DOHH2 (cell line): ENCODE measurements around the gene FRRS1L.
A peak's percentile ranks its signal among the peaks of the same experiment; 100 is the strongest.

Experiments
- H3F3A ChIP-seq: fragments of 200-600 bp; sonication (generic), shearing (Covaris generic); 2 replicates; pipeline ENCODE4 v1.6.0; 2016; ENCODE audit warnings: antibody characterized with exemption, mild to moderate bottlenecking; ENCODE audit not compliant: control insufficient read depth, insufficient read depth
- H3K27ac ChIP-seq: fragments of 200-600 bp; sonication (generic); 2 replicates; pipeline ENCODE4 v1.5.1; 2014; ENCODE audit warnings: low read depth, mild to moderate bottlenecking, low read length, moderate library complexity
- H3K27me3 ChIP-seq: fragments of 200-600 bp; sonication (generic); 2 replicates; pipeline ENCODE4 v1.6.1; 2014; ENCODE audit warnings: mild to moderate bottlenecking, low read length, mixed read lengths; ENCODE audit not compliant: control insufficient read depth
- H3K36me3 ChIP-seq: fragments of 200-600 bp; sonication (generic); 2 replicates; pipeline ENCODE4 v1.6.1; 2014; ENCODE audit warnings: mild to moderate bottlenecking, low read length, moderate library complexity, mixed read lengths; ENCODE audit not compliant: control insufficient read depth
- H3K4me1 ChIP-seq: fragments of 200-600 bp; sonication (generic); 2 replicates; pipeline ENCODE4 v1.6.1; 2014; ENCODE audit warnings: mild to moderate bottlenecking, low read length, mixed read lengths; ENCODE audit not compliant: control insufficient read depth
- H3K4me2 ChIP-seq: fragments of 200-600 bp; sonication (generic); 2 replicates; pipeline ENCODE4 v1.6.0; 2014; ENCODE audit warnings: mild to moderate bottlenecking, low read length, moderate library complexity
- H3K4me3 ChIP-seq: fragments of 200-600 bp; sonication (generic); 2 replicates; pipeline ENCODE4 v1.5.1; 2014; ENCODE audit warnings: mild to moderate bottlenecking, low read length, mixed read lengths
- H3K79me2 ChIP-seq: fragments of 200-600 bp; sonication (generic); 2 replicates; pipeline ENCODE4 v1.6.1; 2014; ENCODE audit warnings: mild to moderate bottlenecking, low read length, mixed read lengths; ENCODE audit not compliant: control insufficient read depth
- H3K9me2 ChIP-seq: fragments of 200-600 bp; sonication (generic); replicated peaks from 2 replicates; pipeline ENCODE4 v1.6.1; 2014; ENCODE audit warnings: mild to moderate bottlenecking, low read length, mixed read lengths; ENCODE audit not compliant: control insufficient read depth
- H3K9me3 ChIP-seq: fragments of 200-600 bp; sonication (generic); 2 replicates; pipeline ENCODE4 v1.6.1; 2014; ENCODE audit warnings: antibody characterized with exemption, low read length, mixed read lengths; ENCODE audit not compliant: control insufficient read depth, insufficient read depth
- H4K20me1 ChIP-seq: fragments of 200-600 bp; sonication (generic); 2 replicates; pipeline ENCODE4 v1.6.0; 2014; ENCODE audit warnings: low read depth, mild to moderate bottlenecking, antibody characterized with exemption, low read length, moderate library complexity; ENCODE audit not compliant: control insufficient read depth, insufficient read depth
- CTCF ChIP-seq: fragments of 200-600 bp; sonication (generic); IDR thresholded peaks from one replicate; pipeline ENCODE4 v1.5.1; 2014; ENCODE audit warnings: antibody characterized with exemption, mild to moderate bottlenecking, low read depth, low read length; ENCODE audit not compliant: poor library complexity, severe bottlenecking
- EZH2phosphoT487 ChIP-seq: fragments of 200-600 bp; sonication (generic); IDR thresholded peaks from 2 replicates; pipeline ENCODE4 v1.6.1; 2017; ENCODE audit warnings: borderline replicate concordance, mild to moderate bottlenecking, antibody characterized with exemption, low read length, moderate library complexity, mixed read lengths

FRRS1L gene

GRCh38 chr9:109113892-109114609, 53.0 kb downstream of the FRRS1L start:
- TF ChIP-seq EZH2phosphoT487, result no peak
- no peak for TF ChIP-seq CTCF
- H3K4me3 ChIP-seq, result no peak overlapping the region

GRCh38 chr9:109113254-109113653, 53.8 kb downstream of the FRRS1L start:
- Histone ChIP-seq H3K4me1 (peaks cover 91% of the 10 kb centered on the region), H3K4me3 (no peak overlapping the region), H3K79me2 (peaks cover 100% of the 10 kb centered on the region), H3K9me2 (no peaks in the 10 kb centered on the region), H4K20me1 (peaks cover 43% of the 10 kb centered on the region), H3F3A (peaks cover 8% of the 10 kb centered on the region), H3K27ac (no peak overlapping the region), H3K4me2 (no peak overlapping the region), H3K27me3 (no peaks in the 10 kb centered on the region), H3K9me3 (no peaks in the 10 kb centered on the region), H3K36me3 (peaks cover 29% of the 10 kb centered on the region)
- TF ChIP-seq CTCF (no peak), EZH2phosphoT487 (no peak)

More at GRCh38 chr9:109113892-109114609, 53.0 kb downstream of the FRRS1L start:
- Histone ChIP-seq H3K79me2 (peaks cover 100% of the 10 kb centered on the region), H3K4me2 (peak overlapping the region; percentile 15; the same call in 1 of the 2 replicates), H3K36me3 (peaks cover 34% of the 10 kb centered on the region), H3K9me3 (no peaks in the 10 kb centered on the region), H3K27me3 (no peaks in the 10 kb centered on the region), H3K9me2 (no peaks in the 10 kb centered on the region), H4K20me1 (peaks cover 46% of the 10 kb centered on the region), H3F3A (peaks cover 8% of the 10 kb centered on the region), H3K27ac (no peak overlapping the region), H3K4me1 (peaks cover 87% of the 10 kb centered on the region)

DNA sequence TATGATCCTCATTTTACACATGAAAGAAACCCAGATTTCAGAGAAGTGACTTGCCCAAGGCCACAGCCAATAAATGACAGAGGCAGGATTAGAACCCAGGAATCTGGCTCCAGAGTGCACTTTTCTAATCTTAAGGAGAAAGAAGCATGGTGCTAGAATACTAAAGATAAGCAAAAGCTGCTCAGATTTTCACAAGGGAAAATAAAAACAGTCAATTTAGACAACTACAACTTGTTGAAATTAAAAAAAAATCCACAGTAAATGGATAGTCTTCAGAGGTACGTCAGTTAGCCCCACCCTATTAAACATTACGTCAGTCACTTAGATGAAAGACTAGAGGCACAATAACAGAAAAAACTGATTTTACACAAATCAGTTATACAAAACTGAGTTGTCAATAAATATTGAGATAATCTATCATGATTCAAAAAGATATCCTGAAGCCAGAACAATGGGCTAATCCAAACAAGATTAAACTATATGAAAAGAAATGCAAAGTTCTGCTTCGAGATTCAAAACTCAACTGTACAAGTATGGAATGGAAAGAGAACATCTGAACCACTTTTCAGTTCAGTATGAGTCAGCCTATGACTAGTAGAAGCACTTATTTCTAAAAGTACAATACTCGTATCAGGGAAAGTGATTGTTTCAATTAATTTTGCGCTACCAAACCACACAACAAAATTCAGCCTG, 56.6 kb downstream of the FRRS1L start:
- no peak overlapping the region for H3K27ac ChIP-seq
- H3K4me3 ChIP-seq, result no peak overlapping the region
- H3K27me3 ChIP-seq, result no peaks in the 10 kb centered on the region
- H3K9me3 ChIP-seq, result no peaks in the 10 kb centered on the region
- peaks cover 28% of the 10 kb centered on the region for H3K36me3 ChIP-seq
- peaks cover 24% of the 10 kb centered on the region for H4K20me1 ChIP-seq
- no peak overlapping the region for H3K4me2 ChIP-seq
- H3K79me2 ChIP-seq, result peaks cover 99% of the 10 kb centered on the region
- TF ChIP-seq CTCF (no peak), EZH2phosphoT487 (no peak)
- H3F3A ChIP-seq, result peaks cover 8% of the 10 kb centered on the region
- H3K9me2 ChIP-seq, result no peaks in the 10 kb centered on the region
- H3K4me1 ChIP-seq, result peaks cover 74% of the 10 kb centered on the region
